A673 (cell line): Measurements from ENCODE around the gene FAM98C.

ENCODE experiments used
- CTCF ChIP-seq: fragments of 300-800, 200-600 bp; sonication (generic); conservative IDR thresholded peaks from 2 replicates; pipeline ENCODE4 v1.5.1; 2017; ENCODE audit warnings: low read depth, mild to moderate bottlenecking, antibody characterized with exemption, low read length, moderate library complexity, mixed read lengths
- EZH2 ChIP-seq: fragments of 200-600 bp; sonication (generic); IDR thresholded peaks from 2 replicates; pipeline ENCODE4 v1.6.1; 2017; ENCODE audit warnings: borderline replicate concordance, low read depth, mild to moderate bottlenecking, mixed read lengths, antibody characterized with exemption, low read length; ENCODE audit not compliant: poor library complexity, severe bottlenecking

- TF ChIP-seq CTCF = no peak
- no peak for TF ChIP-seq EZH2
Measured at GRCh38 chr19:38376576-38376975, 26.3 kb upstream of the FAM98C start.
